Fibroblast of lung (primary cell): ENCODE data around the gene ENPP6.

Experiments used
- EZH2 ChIP-seq: IDR thresholded peaks from 2 replicates; pipeline ENCODE4 v1.5.1; 2012; ENCODE audit warnings: low read length, control low read depth, mild to moderate bottlenecking; ENCODE audit errors: missing control alignments
- TF ChIP-seq, protein P1 (sequence below), 2 donors: IDR thresholded peaks in 1 of 2; conservative IDR thresholded peaks in 1 of 2; 1 replicate in 1 of 2; 2 replicates in 1 of 2; pipeline ENCODE4 v1.5.1; 2011 to 2012; ENCODE audit warnings: low read length in 2 of 2, control low read depth in 1 of 2, inconsistent platforms in 1 of 2, low read depth in 1 of 2, mild to moderate bottlenecking in 1 of 2

DNA sequence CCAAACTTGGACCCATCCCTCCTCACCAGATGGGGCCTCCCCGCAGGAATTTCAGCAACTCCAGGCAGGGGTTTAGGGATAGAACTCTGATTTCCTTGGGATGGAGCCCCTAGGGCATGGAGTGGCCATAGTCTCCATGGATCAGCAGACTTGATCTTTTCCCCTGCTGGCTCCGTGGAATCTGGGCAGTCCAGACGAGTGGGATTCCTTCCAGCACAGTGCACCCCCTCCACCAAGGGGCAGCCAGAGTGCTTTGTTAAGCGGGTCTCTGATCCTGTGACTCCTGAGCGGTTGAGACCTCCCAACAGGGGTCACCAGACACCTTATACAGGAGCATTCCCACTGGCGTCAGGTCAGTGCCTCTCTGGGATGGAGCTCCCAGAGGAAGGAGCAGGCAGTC is 40.4 kb downstream of the ENPP6 start:
- no peak for TF ChIP-seq EZH2
- TF ChIP-seq, protein P1, sequence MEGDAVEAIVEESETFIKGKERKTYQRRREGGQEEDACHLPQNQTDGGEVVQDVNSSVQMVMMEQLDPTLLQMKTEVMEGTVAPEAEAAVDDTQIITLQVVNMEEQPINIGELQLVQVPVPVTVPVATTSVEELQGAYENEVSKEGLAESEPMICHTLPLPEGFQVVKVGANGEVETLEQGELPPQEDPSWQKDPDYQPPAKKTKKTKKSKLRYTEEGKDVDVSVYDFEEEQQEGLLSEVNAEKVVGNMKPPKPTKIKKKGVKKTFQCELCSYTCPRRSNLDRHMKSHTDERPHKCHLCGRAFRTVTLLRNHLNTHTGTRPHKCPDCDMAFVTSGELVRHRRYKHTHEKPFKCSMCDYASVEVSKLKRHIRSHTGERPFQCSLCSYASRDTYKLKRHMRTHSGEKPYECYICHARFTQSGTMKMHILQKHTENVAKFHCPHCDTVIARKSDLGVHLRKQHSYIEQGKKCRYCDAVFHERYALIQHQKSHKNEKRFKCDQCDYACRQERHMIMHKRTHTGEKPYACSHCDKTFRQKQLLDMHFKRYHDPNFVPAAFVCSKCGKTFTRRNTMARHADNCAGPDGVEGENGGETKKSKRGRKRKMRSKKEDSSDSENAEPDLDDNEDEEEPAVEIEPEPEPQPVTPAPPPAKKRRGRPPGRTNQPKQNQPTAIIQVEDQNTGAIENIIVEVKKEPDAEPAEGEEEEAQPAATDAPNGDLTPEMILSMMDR (conservative IDR thresholded peaks at IDR 0.05 in 1 of 2, IDR thresholded peaks at IDR 0.05 in 1 of 2; ENCODE audit: low read depth in 1 of 2, low read length in 2 of 2), result no peak
